SU-DHL-6 (cell line): ENCODE results near the gene MATCAP1.
A peak's percentile ranks its signal among the peaks of the same experiment; 100 is the strongest.

Source experiments
- H2AFZ ChIP-seq: fragments of 200-600 bp; sonication (generic); 2 replicates; pipeline ENCODE4 v1.6.1; 2014; ENCODE audit warnings: low read depth, mild to moderate bottlenecking, moderate library complexity, mixed read lengths, antibody characterized with exemption, low read length; ENCODE audit not compliant: severe bottlenecking
- H3F3A ChIP-seq: fragments of 200-600 bp; shearing (Covaris generic); 2 replicates; pipeline ENCODE4 v1.6.0; 2016; ENCODE audit warnings: antibody characterized with exemption, mild to moderate bottlenecking; ENCODE audit not compliant: insufficient read depth
- H3K27ac ChIP-seq: fragments of 200-600 bp; sonication (generic); 2 replicates; pipeline ENCODE4 v1.5.1; 2016; ENCODE audit warnings: low read depth, mild to moderate bottlenecking, low read length, moderate library complexity, mixed read lengths
- H3K27me3 ChIP-seq: fragments of 200-600 bp; sonication (generic), shearing (Covaris generic); 2 replicates; pipeline ENCODE4 v1.6.0; 2014; ENCODE audit warnings: mild to moderate bottlenecking, low read length
- H3K36me3 ChIP-seq: fragments of 200-600 bp; sonication (generic); 2 replicates; pipeline ENCODE4 v1.6.1; 2014; ENCODE audit warnings: mild to moderate bottlenecking, low read length, mixed read lengths
- H3K4me2 ChIP-seq: fragments of 300-600, 200-600 bp; shearing (Covaris generic), sonication (generic); 2 replicates; pipeline ENCODE4 v1.6.0; 2014; ENCODE audit warnings: low read length, low read depth, mild to moderate bottlenecking; ENCODE audit not compliant: poor library complexity, severe bottlenecking
- H3K4me3 ChIP-seq: fragments of 200-600 bp; sonication (generic); 2 replicates; pipeline ENCODE4 v1.5.1; 2014; ENCODE audit warnings: antibody characterized with exemption, low read length, mild to moderate bottlenecking, mixed read lengths; ENCODE audit not compliant: insufficient read depth, poor library complexity, severe bottlenecking
- H3K79me2 ChIP-seq: fragments of 200-600 bp; sonication (generic); 2 replicates; pipeline ENCODE4 v1.6.1; 2014; ENCODE audit warnings: mild to moderate bottlenecking, low read length, moderate library complexity; ENCODE audit not compliant: insufficient read depth
- H3K9ac ChIP-seq: fragments of 200-600 bp; sonication (generic); 2 replicates; pipeline ENCODE4 v1.7.0; 2014; ENCODE audit warnings: mild to moderate bottlenecking, low read length
- H3K9me2 ChIP-seq: fragments of 200-600 bp; sonication (generic); replicated peaks from 2 replicates; pipeline ENCODE4 v1.6.1; 2014; ENCODE audit warnings: low read length; ENCODE audit not compliant: insufficient read depth
- H3K9me3 ChIP-seq: fragments of 200-600 bp; sonication (generic); 2 replicates; pipeline ENCODE4 v1.6.1; 2014; ENCODE audit warnings: low read length, mixed read lengths; ENCODE audit not compliant: insufficient read depth
- H4K20me1 ChIP-seq: fragments of 200-600 bp; sonication (generic); 2 replicates; pipeline ENCODE4 v1.6.1; 2014; ENCODE audit warnings: low read depth, mild to moderate bottlenecking, antibody characterized with exemption, low read length, moderate library complexity, mixed read lengths
- CTCF ChIP-seq: fragments of 200-600 bp; sonication (generic); IDR thresholded peaks from one replicate; pipeline ENCODE4 v1.5.1; 2017; ENCODE audit warnings: antibody characterized with exemption, mild to moderate bottlenecking, low read length, moderate library complexity; ENCODE audit not compliant: insufficient read depth, poor library complexity, severe bottlenecking
- EZH2phosphoT487 ChIP-seq: fragments of 200-600 bp; sonication (generic), shearing (Covaris generic); conservative IDR thresholded peaks from 2 replicates; pipeline ENCODE4 v1.6.1; 2018; ENCODE audit warnings: mild to moderate bottlenecking, antibody characterized with exemption, low read length, moderate library complexity, mixed read lengths

Gene MATCAP1

GRCh38 chr16:67226804-67227566, 43.2 kb upstream of the MATCAP1 start, which contains the start of gene TMEM208:
TSS of gene TMEM208 (plus strand) at chr16:67227130. CDS start at chr16:67227219, 89 bp downstream.
- H3K9me2 ChIP-seq: no peaks in the 10 kb centered on the region
- peak within 1 kb of the TSS; percentile 98 for H3K4me2 ChIP-seq
- H3F3A ChIP-seq: no peaks in the 10 kb centered on the region
- H2AFZ ChIP-seq: peak within 1 kb of the TSS; percentile 97
- H3K9ac ChIP-seq: peak within 1 kb of the TSS; percentile 72
- H3K4me3 ChIP-seq: peak within 1 kb of the TSS; percentile 90
- peak within 1 kb of the TSS; percentile 29; the same call in 1 of the 2 replicates for H3K27ac ChIP-seq
- no peaks in the 10 kb centered on the region for H3K9me3 ChIP-seq
- H3K79me2 ChIP-seq: peaks cover 11% of the 10 kb centered on the region
- H3K27me3 ChIP-seq: no peaks in the 10 kb centered on the region
- no peak for TF ChIP-seq EZH2phosphoT487
- TF ChIP-seq CTCF: no peak
- no peaks in the 10 kb centered on the region for H4K20me1 ChIP-seq
- no peaks in the 10 kb centered on the region for H3K36me3 ChIP-seq

GRCh38 chr16:67226295-67226803, 42.6 kb upstream of the MATCAP1 start:
- Histone ChIP-seq H4K20me1 (no peaks in the 10 kb centered on the region), H2AFZ (peak overlapping the region; percentile 97), H3K27me3 (no peaks in the 10 kb centered on the region), H3K9ac (peak overlapping the region; percentile 72), H3F3A (no peaks in the 10 kb centered on the region), H3K9me3 (no peaks in the 10 kb centered on the region), H3K79me2 (peaks cover 11% of the 10 kb centered on the region), H3K9me2 (no peaks in the 10 kb centered on the region), H3K27ac (peak overlapping the region; percentile 29; the same call in 1 of the 2 replicates), H3K4me3 (peak overlapping the region; percentile 90), H3K36me3 (no peaks in the 10 kb centered on the region), H3K4me2 (peak overlapping the region; percentile 98)
- no peak for TF ChIP-seq EZH2phosphoT487

GRCh38 chr16:67223992-67224391, 40.2 kb upstream of the MATCAP1 start:
- Histone ChIP-seq H3F3A (no peaks in the 10 kb centered on the region), H3K36me3 (no peaks in the 10 kb centered on the region), H3K9ac (no peak overlapping the region), H3K4me3 (no peak overlapping the region), H3K79me2 (peaks cover 11% of the 10 kb centered on the region), H3K9me3 (no peaks in the 10 kb centered on the region), H3K9me2 (no peaks in the 10 kb centered on the region), H2AFZ (no peak overlapping the region), H3K4me2 (no peak overlapping the region), H4K20me1 (no peaks in the 10 kb centered on the region), H3K27ac (no peak overlapping the region), H3K27me3 (no peaks in the 10 kb centered on the region)
- no peak for TF ChIP-seq EZH2phosphoT487
- TF ChIP-seq CTCF: no peak
